DOHH2 (cell line): ENCODE data around the gene TXNIP.

Source experiments
- H3F3A ChIP-seq: fragments of 200-600 bp; sonication (generic), shearing (Covaris generic); 2 replicates; pipeline ENCODE4 v1.6.0; 2016; ENCODE audit warnings: antibody characterized with exemption, mild to moderate bottlenecking; ENCODE audit not compliant: control insufficient read depth, insufficient read depth
- H3K27ac ChIP-seq: fragments of 200-600 bp; sonication (generic); 2 replicates; pipeline ENCODE4 v1.5.1; 2014; ENCODE audit warnings: low read depth, mild to moderate bottlenecking, low read length, moderate library complexity
- H3K27me3 ChIP-seq: fragments of 200-600 bp; sonication (generic); 2 replicates; pipeline ENCODE4 v1.6.1; 2014; ENCODE audit warnings: mild to moderate bottlenecking, low read length, mixed read lengths; ENCODE audit not compliant: control insufficient read depth
- H3K36me3 ChIP-seq: fragments of 200-600 bp; sonication (generic); 2 replicates; pipeline ENCODE4 v1.6.1; 2014; ENCODE audit warnings: mild to moderate bottlenecking, low read length, moderate library complexity, mixed read lengths; ENCODE audit not compliant: control insufficient read depth
- H3K4me1 ChIP-seq: fragments of 200-600 bp; sonication (generic); 2 replicates; pipeline ENCODE4 v1.6.1; 2014; ENCODE audit warnings: mild to moderate bottlenecking, low read length, mixed read lengths; ENCODE audit not compliant: control insufficient read depth
- H3K4me2 ChIP-seq: fragments of 200-600 bp; sonication (generic); 2 replicates; pipeline ENCODE4 v1.6.0; 2014; ENCODE audit warnings: mild to moderate bottlenecking, low read length, moderate library complexity
- H3K4me3 ChIP-seq: fragments of 200-600 bp; sonication (generic); 2 replicates; pipeline ENCODE4 v1.5.1; 2014; ENCODE audit warnings: mild to moderate bottlenecking, low read length, mixed read lengths
- H3K79me2 ChIP-seq: fragments of 200-600 bp; sonication (generic); 2 replicates; pipeline ENCODE4 v1.6.1; 2014; ENCODE audit warnings: mild to moderate bottlenecking, low read length, mixed read lengths; ENCODE audit not compliant: control insufficient read depth
- H3K9me2 ChIP-seq: fragments of 200-600 bp; sonication (generic); replicated peaks from 2 replicates; pipeline ENCODE4 v1.6.1; 2014; ENCODE audit warnings: mild to moderate bottlenecking, low read length, mixed read lengths; ENCODE audit not compliant: control insufficient read depth
- H3K9me3 ChIP-seq: fragments of 200-600 bp; sonication (generic); 2 replicates; pipeline ENCODE4 v1.6.1; 2014; ENCODE audit warnings: antibody characterized with exemption, low read length, mixed read lengths; ENCODE audit not compliant: control insufficient read depth, insufficient read depth
- H4K20me1 ChIP-seq: fragments of 200-600 bp; sonication (generic); 2 replicates; pipeline ENCODE4 v1.6.0; 2014; ENCODE audit warnings: low read depth, mild to moderate bottlenecking, antibody characterized with exemption, low read length, moderate library complexity; ENCODE audit not compliant: control insufficient read depth, insufficient read depth
- CTCF ChIP-seq: fragments of 200-600 bp; sonication (generic); IDR thresholded peaks from one replicate; pipeline ENCODE4 v1.5.1; 2014; ENCODE audit warnings: antibody characterized with exemption, mild to moderate bottlenecking, low read depth, low read length; ENCODE audit not compliant: poor library complexity, severe bottlenecking
- EZH2phosphoT487 ChIP-seq: fragments of 200-600 bp; sonication (generic); IDR thresholded peaks from 2 replicates; pipeline ENCODE4 v1.6.1; 2017; ENCODE audit warnings: borderline replicate concordance, mild to moderate bottlenecking, antibody characterized with exemption, low read length, moderate library complexity, mixed read lengths

TXNIP gene

GRCh38 chr1:145975216-145975615 lies 21.2 kb downstream of the TXNIP start:
- Histone ChIP-seq H3K79me2 (no peaks in the 10 kb centered on the region), H3K9me2 (no peaks in the 10 kb centered on the region), H4K20me1 (no peaks in the 10 kb centered on the region), H3K4me3 (no peak overlapping the region), H3F3A (peaks cover 23% of the 10 kb centered on the region), H3K27ac (no peak overlapping the region), H3K4me2 (no peak overlapping the region), H3K9me3 (no peaks in the 10 kb centered on the region), H3K36me3 (peaks cover 15% of the 10 kb centered on the region), H3K27me3 (no peaks in the 10 kb centered on the region), H3K4me1 (peaks cover 32% of the 10 kb centered on the region)
- TF ChIP-seq CTCF (no peak), EZH2phosphoT487 (no peak)

- Histone ChIP-seq H3K9me2 (no peaks in the 10 kb centered on the region), H3K9me3 (no peaks in the 10 kb centered on the region), H3K36me3 (peaks cover 15% of the 10 kb centered on the region), H3K79me2 (no peaks in the 10 kb centered on the region), H3K27me3 (no peaks in the 10 kb centered on the region), H3K4me1 (peaks cover 27% of the 10 kb centered on the region), H3K4me3 (no peak overlapping the region), H3F3A (peaks cover 18% of the 10 kb centered on the region), H4K20me1 (no peaks in the 10 kb centered on the region), H3K27ac (no peak overlapping the region), H3K4me2 (no peak overlapping the region)
- TF ChIP-seq EZH2phosphoT487 (no peak), CTCF (no peak)
These were observed 21.7 kb downstream of the TXNIP start for GRCh38 chr1:145974721-145975120.

GRCh38 chr1:145972580-145972979 lies 23.8 kb downstream of the TXNIP start:
- Histone ChIP-seq H3K4me1 (peaks cover 6% of the 10 kb centered on the region), H3K9me2 (no peaks in the 10 kb centered on the region), H3K4me2 (no peak overlapping the region), H3K36me3 (peaks cover 2% of the 10 kb centered on the region), H3K27ac (no peak overlapping the region), H3F3A (0 out of 2 replicates have a peak, but pooled peaks cover 2% of the 10 kb centered on the region), H3K9me3 (no peaks in the 10 kb centered on the region; the same call in 1 of the 2 replicates), H3K4me3 (no peak overlapping the region), H3K79me2 (peaks cover under 1% of the 10 kb centered on the region; the same call in 1 of the 2 replicates), H3K27me3 (no peaks in the 10 kb centered on the region), H4K20me1 (no peaks in the 10 kb centered on the region)
- no peak for TF ChIP-seq CTCF
- no peak for TF ChIP-seq EZH2phosphoT487
